Nephron progenitor cell (in vitro differentiated cells): ENCODE data around the gene SLC30A10.
"Not testable (repeated sequence)": the region's sequence is repeated elsewhere in the genome, so short reads cannot be mapped to it uniquely, and the experiment has no call there.

Experiments used
- DNase-seq: peaks from one replicate; pipeline ENCODE4 v3.0.0; 2021
- H3K27ac Mint-ChIP-seq: 2 replicates; pipeline ENCODE4 v1.8.0; 2021; ENCODE audit warnings: mild to moderate bottlenecking, moderate library complexity, mixed read lengths
- H3K27me3 Mint-ChIP-seq: 2 replicates; pipeline ENCODE4 v1.8.0; 2021; ENCODE audit warnings: mild to moderate bottlenecking, low read depth, mixed read lengths; ENCODE audit not compliant: poor library complexity
- H3K36me3 Mint-ChIP-seq: 2 replicates; pipeline ENCODE4 v1.8.0; 2021; ENCODE audit warnings: low read depth, mixed read lengths
- H3K4me1 Mint-ChIP-seq: 2 replicates; pipeline ENCODE4 v1.8.0; 2021; ENCODE audit warnings: mixed read lengths
- H3K4me3 Mint-ChIP-seq: 2 replicates; pipeline ENCODE4 v1.8.0; 2021; ENCODE audit warnings: mild to moderate bottlenecking, moderate library complexity, mixed read lengths
- H3K9me3 Mint-ChIP-seq: 2 replicates; pipeline ENCODE4 v1.8.0; 2021; ENCODE audit warnings: mild to moderate bottlenecking, moderate library complexity, mixed read lengths
- TF ChIP-seq, protein P1 (sequence below): fragments of 200-600 bp; sonication (generic); IDR thresholded peaks from 2 replicates; pipeline ENCODE4 v1.5.0; 2021; ENCODE audit warnings: antibody characterized with exemption

The SLC30A10 gene

DNA sequence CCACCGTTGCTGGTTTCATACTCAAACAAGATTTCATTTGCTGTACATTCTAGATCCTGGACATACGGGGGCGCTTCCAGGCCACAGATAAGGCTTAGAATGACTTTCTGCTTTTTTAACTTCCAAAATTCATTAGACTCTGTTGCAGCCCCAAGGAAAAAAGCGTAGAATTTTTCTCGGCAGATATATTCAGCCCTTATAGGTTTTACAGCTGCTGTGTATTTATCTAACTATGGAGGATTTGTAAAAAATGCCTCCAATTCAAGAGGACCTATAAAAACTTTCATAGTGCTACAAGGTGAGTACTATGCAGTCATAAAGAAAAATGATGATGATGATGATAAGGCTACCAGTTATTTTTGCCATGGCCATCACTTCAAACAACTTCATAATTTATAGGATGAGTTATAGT is 51.6 kb downstream of the SLC30A10 start:
- Mint-ChIP-seq H3K27ac (no peak overlapping the region), H3K36me3 (no peaks in the 10 kb centered on the region), H3K9me3 (no peaks in the 10 kb centered on the region), H3K27me3 (peaks cover 10% of the 10 kb centered on the region), H3K4me3 (no peak overlapping the region), H3K4me1 (peaks cover 7% of the 10 kb centered on the region)
- DNase-seq, result no peak
- TF ChIP-seq, protein P1, sequence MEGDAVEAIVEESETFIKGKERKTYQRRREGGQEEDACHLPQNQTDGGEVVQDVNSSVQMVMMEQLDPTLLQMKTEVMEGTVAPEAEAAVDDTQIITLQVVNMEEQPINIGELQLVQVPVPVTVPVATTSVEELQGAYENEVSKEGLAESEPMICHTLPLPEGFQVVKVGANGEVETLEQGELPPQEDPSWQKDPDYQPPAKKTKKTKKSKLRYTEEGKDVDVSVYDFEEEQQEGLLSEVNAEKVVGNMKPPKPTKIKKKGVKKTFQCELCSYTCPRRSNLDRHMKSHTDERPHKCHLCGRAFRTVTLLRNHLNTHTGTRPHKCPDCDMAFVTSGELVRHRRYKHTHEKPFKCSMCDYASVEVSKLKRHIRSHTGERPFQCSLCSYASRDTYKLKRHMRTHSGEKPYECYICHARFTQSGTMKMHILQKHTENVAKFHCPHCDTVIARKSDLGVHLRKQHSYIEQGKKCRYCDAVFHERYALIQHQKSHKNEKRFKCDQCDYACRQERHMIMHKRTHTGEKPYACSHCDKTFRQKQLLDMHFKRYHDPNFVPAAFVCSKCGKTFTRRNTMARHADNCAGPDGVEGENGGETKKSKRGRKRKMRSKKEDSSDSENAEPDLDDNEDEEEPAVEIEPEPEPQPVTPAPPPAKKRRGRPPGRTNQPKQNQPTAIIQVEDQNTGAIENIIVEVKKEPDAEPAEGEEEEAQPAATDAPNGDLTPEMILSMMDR, result no peak

DNA sequence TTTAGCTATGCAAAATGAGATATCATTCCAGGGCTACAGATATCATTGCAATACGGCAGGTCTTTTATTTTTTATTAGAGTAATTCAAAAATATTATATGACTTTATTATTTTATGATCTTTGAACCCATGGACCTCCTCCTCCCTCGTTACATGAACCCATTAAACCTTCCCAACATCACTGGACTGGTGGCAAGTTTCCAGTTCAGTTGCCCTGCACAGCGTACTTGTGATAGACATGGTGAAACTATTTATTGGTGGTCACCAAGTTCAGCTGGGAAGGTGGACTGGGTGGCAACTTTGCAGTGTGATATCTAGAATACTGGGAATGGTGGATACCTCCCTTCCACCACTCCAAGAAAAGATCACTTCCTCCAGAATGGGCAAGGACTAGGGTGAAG is 52.5 kb downstream of the SLC30A10 start:
- Mint-ChIP-seq H3K36me3 (no peaks in the 10 kb centered on the region), H3K9me3 (no peaks in the 10 kb centered on the region), H3K4me3 (no peak overlapping the region), H3K4me1 (peaks cover 7% of the 10 kb centered on the region), H3K27ac (no peak overlapping the region), H3K27me3 (peaks cover 10% of the 10 kb centered on the region)
- no peak for DNase-seq
- TF ChIP-seq, protein P1, result no peak

DNA sequence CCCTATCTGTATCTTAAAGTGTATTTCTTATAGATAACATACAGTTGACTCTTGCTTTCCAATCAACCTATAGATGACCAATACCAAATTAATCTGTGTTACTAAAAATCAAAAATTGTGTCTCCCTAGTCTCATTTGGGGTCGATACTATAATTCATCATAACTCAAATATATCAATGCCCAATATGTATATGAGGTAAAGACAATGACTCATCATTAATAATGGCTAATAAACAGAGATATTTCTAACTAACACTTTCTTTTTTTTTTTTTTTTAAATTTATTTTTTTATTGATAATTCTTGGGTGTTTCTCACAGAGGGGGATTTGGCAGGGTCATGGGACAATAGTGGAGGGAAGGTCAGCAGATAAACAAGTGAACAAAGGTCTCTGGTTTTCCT is 55.8 kb downstream of the SLC30A10 start:
- H3K4me3 Mint-ChIP-seq, H3K27me3 Mint-ChIP-seq, H3K27ac Mint-ChIP-seq, H3K4me1 Mint-ChIP-seq, DNase-seq, H3K9me3 Mint-ChIP-seq, H3K36me3 Mint-ChIP-seq: not testable (repeated sequence)

DNA sequence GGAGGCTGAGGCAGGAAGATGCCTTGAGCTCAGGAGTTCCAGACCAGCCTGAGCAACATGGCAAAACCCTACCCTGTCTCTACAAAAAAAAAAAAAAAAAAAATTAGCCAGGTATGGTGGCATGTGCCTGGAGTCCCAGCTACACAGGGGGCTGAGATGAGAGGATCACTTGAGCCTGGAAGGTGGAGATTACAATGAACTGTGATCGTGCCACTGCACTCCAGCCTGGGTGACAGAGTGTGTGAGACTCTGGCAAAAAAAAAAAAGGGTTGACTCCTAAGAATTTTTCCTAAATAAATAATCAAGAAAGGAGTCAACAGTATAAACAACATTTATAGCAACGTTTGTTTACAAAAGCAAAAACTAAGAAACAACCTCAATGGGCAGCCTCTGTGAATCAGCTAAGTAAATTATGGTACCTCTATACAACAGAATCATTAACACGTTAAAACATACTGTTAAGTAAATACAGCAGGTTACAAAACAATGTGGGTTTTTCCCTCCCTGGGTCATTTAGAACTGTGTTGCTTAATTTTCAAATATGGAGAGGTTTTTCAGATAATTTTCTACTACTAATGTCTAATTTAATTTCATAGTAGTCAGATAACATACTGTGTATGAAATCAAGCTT is 56.8 kb downstream of the SLC30A10 start:
- Mint-ChIP-seq H3K27ac (no peak overlapping the region), H3K36me3 (no peaks in the 10 kb centered on the region), H3K4me1 (peaks cover 7% of the 10 kb centered on the region), H3K4me3 (no peak overlapping the region), H3K27me3 (peaks cover 6% of the 10 kb centered on the region), H3K9me3 (peaks cover 6% of the 10 kb centered on the region)
- TF ChIP-seq, protein P1, result no peak
- no peak for DNase-seq

DNA sequence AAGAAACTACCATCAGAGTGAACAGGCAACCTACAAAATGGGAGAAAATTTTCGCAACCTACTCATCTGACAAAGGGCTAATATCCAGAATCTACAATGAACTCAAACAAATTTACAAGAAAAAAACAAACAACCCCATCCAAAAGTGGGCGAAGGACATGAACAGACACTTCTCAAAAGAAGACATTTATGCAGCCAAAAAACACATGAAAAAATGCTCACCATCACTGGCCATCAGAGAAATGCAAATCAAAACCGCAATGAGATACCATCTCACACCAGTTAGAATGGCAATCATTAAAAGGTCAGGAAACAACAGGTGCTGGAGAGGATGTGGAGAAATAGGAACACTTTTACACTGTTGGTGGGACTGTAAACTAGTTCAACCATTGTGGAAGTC is 59.7 kb downstream of the SLC30A10 start:
- H3K27ac Mint-ChIP-seq, DNase-seq, H3K27me3 Mint-ChIP-seq, H3K4me1 Mint-ChIP-seq, H3K4me3 Mint-ChIP-seq, H3K36me3 Mint-ChIP-seq: not testable (repeated sequence)
- peaks cover 15% of the 10 kb centered on the region for H3K9me3 Mint-ChIP-seq
